Measurements from ENCODE around the gene NFIB.

DNA sequence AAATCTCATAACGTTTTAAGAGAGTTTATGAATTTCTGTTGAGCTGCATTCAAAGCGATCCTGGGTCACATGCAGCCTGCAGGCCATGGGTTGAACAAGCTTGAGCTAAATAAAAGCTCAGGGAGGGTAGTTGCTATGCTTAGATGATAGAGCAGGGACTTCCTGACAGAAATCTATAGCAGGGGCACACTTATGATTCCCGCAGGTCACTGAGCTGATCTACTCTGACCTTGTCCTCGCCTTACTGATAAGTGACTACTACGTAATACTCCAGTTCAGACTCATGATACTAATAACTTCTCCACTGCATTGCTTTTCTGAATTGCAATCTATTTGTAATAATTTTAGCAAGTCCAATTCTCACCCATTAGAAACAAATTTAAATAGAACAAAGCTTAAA lies 90.9 kb downstream of the NFIB start:
- TF ChIP-seq POLR2AphosphoS5 (IDR thresholded peaks at IDR 0.05) (no peak), POLR2A (IDR thresholded peaks at IDR 0.05) (no peak)
- TF ChIP-seq, protein P1, sequence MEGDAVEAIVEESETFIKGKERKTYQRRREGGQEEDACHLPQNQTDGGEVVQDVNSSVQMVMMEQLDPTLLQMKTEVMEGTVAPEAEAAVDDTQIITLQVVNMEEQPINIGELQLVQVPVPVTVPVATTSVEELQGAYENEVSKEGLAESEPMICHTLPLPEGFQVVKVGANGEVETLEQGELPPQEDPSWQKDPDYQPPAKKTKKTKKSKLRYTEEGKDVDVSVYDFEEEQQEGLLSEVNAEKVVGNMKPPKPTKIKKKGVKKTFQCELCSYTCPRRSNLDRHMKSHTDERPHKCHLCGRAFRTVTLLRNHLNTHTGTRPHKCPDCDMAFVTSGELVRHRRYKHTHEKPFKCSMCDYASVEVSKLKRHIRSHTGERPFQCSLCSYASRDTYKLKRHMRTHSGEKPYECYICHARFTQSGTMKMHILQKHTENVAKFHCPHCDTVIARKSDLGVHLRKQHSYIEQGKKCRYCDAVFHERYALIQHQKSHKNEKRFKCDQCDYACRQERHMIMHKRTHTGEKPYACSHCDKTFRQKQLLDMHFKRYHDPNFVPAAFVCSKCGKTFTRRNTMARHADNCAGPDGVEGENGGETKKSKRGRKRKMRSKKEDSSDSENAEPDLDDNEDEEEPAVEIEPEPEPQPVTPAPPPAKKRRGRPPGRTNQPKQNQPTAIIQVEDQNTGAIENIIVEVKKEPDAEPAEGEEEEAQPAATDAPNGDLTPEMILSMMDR (IDR thresholded peaks at IDR 0.05), result no peak

Measured in stomach (tissue), 4 donors.